HG02884 (cell line): ENCODE results near the gene CAPS.
"Not testable (repeated sequence)": the region's sequence is repeated elsewhere in the genome, so short reads cannot be mapped to it uniquely, and the experiment has no call there.

Experiments used
- ATAC-seq: cut with Tn5 transposase; IDR thresholded peaks from one replicate; pipeline ENCODE4 v1.9.1; 2021; ENCODE audit warnings: mild to moderate bottlenecking, moderate library complexity; ENCODE audit not compliant: unreplicated experiment

Gene CAPS

GRCh38 chr19:5953680-5954213 lies 39.7 kb downstream of the CAPS start:
- no peak for ATAC-seq

GRCh38 chr19:5954293-5954692 lies 40.2 kb downstream of the CAPS start:
- no peak for ATAC-seq

- ATAC-seq: no peak
These were observed 41.5 kb downstream of the CAPS start for GRCh38 chr19:5955636-5955935.

- no peak for ATAC-seq
These were observed 42.3 kb downstream of the CAPS start for GRCh38 chr19:5956323-5956722.

- no peak for ATAC-seq
These were observed 42.7 kb downstream of the CAPS start for GRCh38 chr19:5956728-5957127.

GRCh38 chr19:5957170-5957569 lies 43.1 kb downstream of the CAPS start:
- ATAC-seq: no peak

- ATAC-seq: no peak
These were observed 44.2 kb downstream of the CAPS start for GRCh38 chr19:5958074-5958850.

GRCh38 chr19:5958851-5959122 lies 44.7 kb downstream of the CAPS start:
- ATAC-seq: no peak

- ATAC-seq: no peak
These were observed 45.4 kb downstream of the CAPS start for GRCh38 chr19:5959260-5960004.

- no peak for ATAC-seq
These were observed 46.2 kb downstream of the CAPS start for GRCh38 chr19:5960005-5961001.

GRCh38 chr19:5961641-5961968 lies 47.6 kb downstream of the CAPS start:
- ATAC-seq: not testable (repeated sequence)

GRCh38 chr19:5961969-5962945 lies 48.2 kb downstream of the CAPS start:
- ATAC-seq: no peak

- not testable (repeated sequence) for ATAC-seq
These were observed 49.2 kb downstream of the CAPS start for GRCh38 chr19:5963259-5963658.

GRCh38 chr19:5963855-5964254 lies 49.8 kb downstream of the CAPS start:
- no peak for ATAC-seq

- no peak for ATAC-seq
These were observed 50.9 kb downstream of the CAPS start for GRCh38 chr19:5964816-5965565.
